H1 (cell line): Measurements from ENCODE around the gene BCAS4. TPM values are rescaled to one million over a fixed set of nuclear protein-coding genes. Genes with fewer than 3 reads are reported as not detected.

ENCODE experiments used
- ASH2L ChIP-seq: fragments of 200-600, 300-600 bp; sonication (generic); IDR thresholded peaks from one replicate; pipeline ENCODE4 v1.7.1; 2017; ENCODE audit warnings: low read length
- CHD7 ChIP-seq: fragments of 300-600 bp; sonication (generic); IDR thresholded peaks from 2 replicates; pipeline ENCODE4 v1.7.1; 2012; ENCODE audit warnings: low read length, moderate library complexity, mild to moderate bottlenecking, inconsistent platforms; ENCODE audit not compliant: insufficient replicate concordance
- JUN ChIP-seq: IDR thresholded peaks from 2 replicates; pipeline ENCODE4 v1.6.1; 2011; ENCODE audit warnings: low read depth, mild to moderate bottlenecking, improper control_type of control experiment, low read length
- JUND ChIP-seq: IDR thresholded peaks from 2 replicates; pipeline ENCODE4 v1.6.1; 2011; ENCODE audit warnings: mild to moderate bottlenecking, improper control_type of control experiment, low read length
- KDM4A ChIP-seq: IDR thresholded peaks from one replicate; pipeline ENCODE4 v1.7.1; 2012; ENCODE audit warnings: low read depth, mild to moderate bottlenecking, moderate library complexity, low read length, inconsistent platforms; ENCODE audit not compliant: severe bottlenecking
- POLR2AphosphoS5 ChIP-seq: IDR thresholded peaks from 2 replicates; pipeline ENCODE4 v1.6.1; 2011; ENCODE audit warnings: low read depth, low read length
- POU5F1 ChIP-seq: IDR thresholded peaks from 2 replicates; pipeline ENCODE4 v1.6.1; 2011; ENCODE audit warnings: low read depth, mild to moderate bottlenecking, low read length, moderate library complexity
- RFX5 ChIP-seq: IDR thresholded peaks from 2 replicates; pipeline ENCODE4 v1.6.1; 2011; ENCODE audit warnings: low read depth, low read length, improper control_type of control experiment, borderline replicate concordance
- SAP30 ChIP-seq: fragments of 300-600 bp; sonication (generic); IDR thresholded peaks from 2 replicates; pipeline ENCODE4 v1.7.1; 2012; ENCODE audit warnings: low read length, moderate library complexity, mild to moderate bottlenecking, inconsistent platforms; ENCODE audit not compliant: insufficient read depth, insufficient replicate concordance
- SIN3A ChIP-seq, 2 experiments: IDR thresholded peaks in 1 of 2; conservative IDR thresholded peaks in 1 of 2; 2 replicates each; pipeline ENCODE4 v1.6.1; 2011 to 2012; ENCODE audit warnings: low read length in 2 of 2, improper control_type of control experiment in 1 of 2, low read depth in 1 of 2, mild to moderate bottlenecking in 1 of 2
- SP1 ChIP-seq: IDR thresholded peaks from 2 replicates; pipeline ENCODE4 v1.6.1; 2011; ENCODE audit warnings: low read depth, low read length
- SP2 ChIP-seq: IDR thresholded peaks from 2 replicates; pipeline ENCODE4 v1.6.1; 2012; ENCODE audit warnings: mild to moderate bottlenecking, low read length, inconsistent platforms
- SRF ChIP-seq: IDR thresholded peaks from 2 replicates; pipeline ENCODE4 v1.6.1; 2011; ENCODE audit warnings: mild to moderate bottlenecking, low read depth, low read length, moderate library complexity
- polyA plus RNA-seq, 7 experiments: library from polyadenylated mRNA; depleted of rRNA in 3 of 7; stranded (reverse) in 5 of 7; unstranded in 2 of 7; fragments of >200 nt in 5 of 7; fragments of 200-250 nt in 2 of 7; gene quantifications; 1 replicate in 5 of 7; 2 replicates in 1 of 7; 4 replicates in 1 of 7; pipeline versions ENCODE4 v1.2.1 to v1.2.3, GENCODE V29; 2011 to 2013; ENCODE audit warnings: missing spikeins in 2 of 7, mixed read lengths in 2 of 7
- total RNA-seq: library from RNA; stranded (reverse); fragmentation: NEBNext Ultra II Directional; extraction: Animal tissue kit (Norgen Biotek cat#: 25700); gene quantifications from 2 replicates; pipeline ENCODE4 v1.2.1, GENCODE V29; 2021

The BCAS4 gene
- total and polyA plus RNA-seq, 2 of the 8 experiments (the other 6 are each of a cell fraction or from before 2014, with no cell fraction given) = 21.2 to 23.6 TPM

- TF ChIP-seq CHD7 (no peak), SAP30 (no peak), JUND (no peak), RFX5 (no peak), ASH2L (no peak), SP1 (no peak), KDM4A (no peak), SP2 (no peak), SRF (no peak), POU5F1 (no peak), POLR2AphosphoS5 (no peak), SIN3A (conservative IDR thresholded peaks at IDR 0.05 in 1 of 2, IDR thresholded peaks at IDR 0.05 in 1 of 2; ENCODE audit: low read depth in 1 of 2, low read length in 2 of 2) (no peak), JUN (no peak)
These were observed 72.0 kb downstream of the BCAS4 start (continued) for GRCh38 chr20:50866831-50867230.
